Activated T-cell treated with anti-CD3 and anti-CD28 coated beads, Interleukin-2, amount 50 U/mL, for 24 hours (primary cell): ENCODE results near the gene INPP5E.
A peak's percentile ranks its signal among the peaks of the same experiment; 100 is the strongest.
"Not testable (repeated sequence)": the region's sequence is repeated elsewhere in the genome, so short reads cannot be mapped to it uniquely, and the experiment has no call there.

Experiments
- DNase-seq: peaks from one replicate; pipeline ENCODE4 v3.0.0-alpha.2; 2020
- H3K27ac Mint-ChIP-seq: 2 replicates; pipeline ENCODE4 v1.8.0; 2020; ENCODE audit warnings: mild to moderate bottlenecking, mixed read lengths
- H3K27me3 Mint-ChIP-seq: 2 replicates; pipeline ENCODE4 v1.8.0; 2020; ENCODE audit warnings: mixed read lengths
- H3K36me3 Mint-ChIP-seq: 2 replicates; pipeline ENCODE4 v1.8.0; 2020; ENCODE audit warnings: low read depth, mixed read lengths
- H3K4me1 Mint-ChIP-seq: 2 replicates; pipeline ENCODE4 v1.8.0; 2020; ENCODE audit warnings: low read depth, mixed read lengths
- H3K4me3 Mint-ChIP-seq: 2 replicates; pipeline ENCODE4 v1.8.0; 2020; ENCODE audit warnings: mild to moderate bottlenecking, moderate library complexity, mixed read lengths
- H3K9me3 Mint-ChIP-seq: 2 replicates; pipeline ENCODE4 v1.8.0; 2020; ENCODE audit warnings: mixed read lengths

INPP5E gene

GRCh38 chr9:136416427-136416826 is 23.2 kb downstream of the INPP5E start:
- Mint-ChIP-seq H3K9me3 (no peaks in the 10 kb centered on the region), H3K36me3 (peaks cover 97% of the 10 kb centered on the region), H3K4me3 (no peak overlapping the region), H3K27me3 (no peaks in the 10 kb centered on the region), H3K27ac (no peak overlapping the region), H3K4me1 (peaks cover 16% of the 10 kb centered on the region)
- no peak for DNase-seq

- H3K4me3 Mint-ChIP-seq: no peak overlapping the region
Observed at GRCh38 chr9:136412962-136413361, 26.7 kb downstream of the INPP5E start.

GRCh38 chr9:136411378-136411777 is 28.3 kb downstream of the INPP5E start:
- DNase-seq: no peak
- Mint-ChIP-seq H3K4me3 (peak overlapping the region; percentile 96), H3K36me3 (peaks cover 92% of the 10 kb centered on the region), H3K9me3 (no peaks in the 10 kb centered on the region), H3K4me1 (peaks cover 51% of the 10 kb centered on the region), H3K27me3 (no peaks in the 10 kb centered on the region), H3K27ac (peak overlapping the region; percentile 96)

More at GRCh38 chr9:136412962-136413361, 26.7 kb downstream of the INPP5E start:
- peaks cover 94% of the 10 kb centered on the region for H3K36me3 Mint-ChIP-seq
- H3K27me3 Mint-ChIP-seq: no peaks in the 10 kb centered on the region
- H3K9me3 Mint-ChIP-seq: no peaks in the 10 kb centered on the region
- H3K4me1 Mint-ChIP-seq: peaks cover 41% of the 10 kb centered on the region
- DNase-seq: no peak
- peak overlapping the region; percentile 68 for H3K27ac Mint-ChIP-seq

DNA sequence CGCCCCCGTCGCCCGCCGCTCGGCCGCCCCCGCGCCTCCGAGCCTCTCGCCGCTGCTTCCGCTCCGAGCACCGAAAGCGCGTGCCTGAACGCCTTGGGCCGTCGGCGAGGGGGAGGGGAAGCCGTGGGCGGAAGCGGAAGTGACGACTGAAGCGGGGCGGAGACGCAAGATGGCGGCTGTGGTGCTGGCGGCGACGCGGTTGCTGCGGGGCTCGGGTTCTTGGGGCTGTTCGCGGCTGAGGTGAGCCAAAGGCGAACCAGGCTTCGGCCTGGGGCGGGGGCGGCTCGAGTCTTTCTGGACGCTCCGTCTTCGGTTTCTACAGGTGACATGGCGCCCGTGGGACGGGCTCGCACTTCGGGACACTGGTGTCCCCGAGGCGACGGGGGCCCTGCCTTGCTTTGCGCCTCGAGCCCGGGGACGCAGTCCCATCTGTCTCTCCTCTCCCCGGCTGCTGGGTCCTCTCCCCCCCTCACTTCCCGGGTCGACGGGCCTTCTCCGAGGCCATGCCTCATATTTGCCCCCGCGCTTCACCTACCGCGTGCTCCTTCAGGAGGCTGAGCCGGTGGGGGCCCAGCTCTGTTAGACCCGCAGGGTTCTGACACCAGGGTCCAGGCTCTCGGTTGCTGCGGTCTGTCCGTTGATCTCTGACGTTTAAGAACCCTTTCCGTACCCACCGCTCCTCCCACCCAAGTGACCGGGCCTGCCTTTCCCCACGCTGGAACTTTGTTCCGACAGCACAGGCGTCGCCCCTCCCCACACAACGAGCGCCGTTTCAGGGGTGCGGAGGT is 29.0 kb downstream of the INPP5E start, which contains the start of the genes ENTR1 and PMPCA:
Gene ENTR1, minus strand, starts transcription at position 115 of the 788 bp plus-strand sequence. CDS start 217 bp downstream, outside the sequence.
Gene PMPCA, plus strand, starts transcription at position 159 of the 788 bp plus-strand sequence. Its CDS starts 11 bp downstream, at position 170.
- Mint-ChIP-seq H3K27ac (peak within 1 kb of the TSS; percentile 97), H3K4me3 (peak within 1 kb of the TSS; percentile 96), H3K9me3 (no peaks in the 10 kb centered on the region), H3K4me1 (peaks cover 54% of the 10 kb centered on the region), H3K36me3 (peaks cover 90% of the 10 kb centered on the region), H3K27me3 (no peaks in the 10 kb centered on the region)
- peak; percentile 99 for DNase-seq

- Mint-ChIP-seq H3K4me1 (peaks cover 63% of the 10 kb centered on the region), H3K36me3 (peaks cover 90% of the 10 kb centered on the region), H3K4me3 (peak overlapping the region; percentile 96), H3K27me3 (no peaks in the 10 kb centered on the region), H3K9me3 (no peaks in the 10 kb centered on the region), H3K27ac (peak overlapping the region; percentile 97)
- DNase-seq: peak; percentile 76
Observed at GRCh38 chr9:136409557-136410455, 29.8 kb downstream of the INPP5E start.

DNA sequence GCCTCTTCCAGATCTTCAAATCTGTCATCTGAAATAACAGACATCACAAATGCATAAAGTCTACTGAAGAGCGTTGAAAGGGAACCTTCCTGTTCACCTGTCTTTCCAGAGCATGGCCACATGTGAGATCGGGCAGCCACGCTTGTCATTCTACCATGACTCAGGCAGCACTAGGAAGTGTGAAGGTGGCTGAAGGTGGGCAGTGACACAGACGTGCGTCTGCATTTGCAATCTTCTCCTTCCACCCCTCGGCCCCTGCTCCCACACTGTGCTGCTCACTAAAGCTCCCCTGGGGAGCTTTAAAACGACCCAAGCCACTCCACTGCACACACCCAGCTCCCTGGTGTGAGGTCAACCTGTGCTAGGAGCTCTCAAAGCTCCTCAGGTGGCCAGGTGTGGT is 31.7 kb downstream of the INPP5E start:
- Mint-ChIP-seq H3K4me3 (peak overlapping the region; percentile 27), H3K27ac (peak overlapping the region; percentile 80), H3K36me3 (peaks cover 87% of the 10 kb centered on the region), H3K27me3 (no peaks in the 10 kb centered on the region), H3K4me1 (peaks cover 76% of the 10 kb centered on the region), H3K9me3 (no peaks in the 10 kb centered on the region)
- DNase-seq: no peak

- not testable (repeated sequence) for H3K27me3 Mint-ChIP-seq, H3K4me3 Mint-ChIP-seq, H3K9me3 Mint-ChIP-seq, DNase-seq
- Mint-ChIP-seq H3K27ac (peak overlapping the region; percentile 22), H3K36me3 (peaks cover 87% of the 10 kb centered on the region), H3K4me1 (peaks cover 75% of the 10 kb centered on the region)
Observed at GRCh38 chr9:136407061-136407460, 32.6 kb downstream of the INPP5E start.

DNA sequence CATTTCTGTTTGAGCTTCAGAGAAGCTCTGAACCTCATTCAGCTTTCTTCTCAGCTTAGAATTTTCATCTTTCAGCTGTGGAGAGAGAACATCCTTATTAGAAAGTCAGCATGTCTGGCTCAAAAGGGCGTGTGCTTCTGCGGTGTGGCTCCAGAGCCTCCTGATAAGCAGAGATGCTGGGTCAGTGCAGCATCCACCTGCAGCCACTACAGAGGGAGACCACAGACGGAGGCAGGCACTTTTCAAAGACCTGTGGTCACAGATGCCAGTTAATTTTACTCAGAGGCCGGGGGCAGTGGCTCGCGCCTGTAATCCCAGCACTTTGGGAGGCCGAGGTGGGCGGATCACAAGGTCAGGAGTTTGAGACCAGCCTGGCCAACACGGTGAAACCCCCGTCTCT is 33.7 kb downstream of the INPP5E start:
- peaks cover 87% of the 10 kb centered on the region for H3K36me3 Mint-ChIP-seq

DNA sequence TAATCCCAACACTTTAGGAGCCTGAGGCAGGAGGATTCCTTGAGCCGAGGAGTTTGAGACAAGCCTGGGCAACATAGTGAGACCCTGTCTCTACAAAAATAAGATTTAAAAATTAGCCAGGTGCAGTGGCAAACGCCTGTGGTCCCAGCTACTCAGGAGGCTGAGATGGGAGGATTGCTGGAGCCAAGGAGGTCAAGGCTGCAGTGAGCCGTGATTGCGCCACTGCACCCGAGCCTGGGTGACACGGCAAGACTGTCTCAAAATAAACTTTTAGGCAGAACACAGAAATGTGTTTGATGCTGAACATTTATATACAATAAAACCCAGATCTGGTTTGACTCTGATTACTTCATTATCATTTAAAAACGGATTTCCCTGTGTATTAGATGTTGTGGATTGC is 34.2 kb downstream of the INPP5E start:
- Mint-ChIP-seq H3K9me3 (no peaks in the 10 kb centered on the region), H3K27ac (peak overlapping the region; percentile 96), H3K27me3 (no peaks in the 10 kb centered on the region), H3K36me3 (peaks cover 84% of the 10 kb centered on the region), H3K4me3 (no peak overlapping the region), H3K4me1 (peaks cover 76% of the 10 kb centered on the region)
- DNase-seq: no peak

More for the DNA sequence above, 33.7 kb downstream of the INPP5E start:
- Mint-ChIP-seq H3K4me1 (peaks cover 72% of the 10 kb centered on the region), H3K27ac (peak overlapping the region; percentile 96)
- not testable (repeated sequence) for H3K9me3 Mint-ChIP-seq, DNase-seq, H3K4me3 Mint-ChIP-seq, H3K27me3 Mint-ChIP-seq

DNA sequence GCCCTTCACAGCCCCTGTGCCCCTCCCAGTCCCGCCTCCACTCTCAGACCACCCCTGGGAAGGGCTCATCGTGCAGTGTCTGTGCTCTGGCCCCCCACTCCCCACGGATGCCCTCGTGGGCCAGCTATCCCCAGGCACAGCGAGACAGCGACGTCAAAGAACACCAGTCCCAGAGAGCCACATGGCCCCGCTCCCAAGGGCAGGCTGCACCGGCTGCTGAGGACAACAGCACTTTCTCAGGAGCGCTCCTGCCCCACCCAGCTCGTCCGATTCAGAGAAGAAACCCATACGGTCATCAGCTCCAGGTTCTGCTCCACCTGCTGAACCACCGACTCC is 34.9 kb downstream of the INPP5E start:
- peak overlapping the region; percentile 70 for H3K4me3 Mint-ChIP-seq
- peaks cover 77% of the 10 kb centered on the region for H3K4me1 Mint-ChIP-seq
- no peak for DNase-seq
- peaks cover 81% of the 10 kb centered on the region for H3K36me3 Mint-ChIP-seq
- H3K27me3 Mint-ChIP-seq: no peaks in the 10 kb centered on the region
- no peaks in the 10 kb centered on the region for H3K9me3 Mint-ChIP-seq
- peak overlapping the region; percentile 96 for H3K27ac Mint-ChIP-seq

DNA sequence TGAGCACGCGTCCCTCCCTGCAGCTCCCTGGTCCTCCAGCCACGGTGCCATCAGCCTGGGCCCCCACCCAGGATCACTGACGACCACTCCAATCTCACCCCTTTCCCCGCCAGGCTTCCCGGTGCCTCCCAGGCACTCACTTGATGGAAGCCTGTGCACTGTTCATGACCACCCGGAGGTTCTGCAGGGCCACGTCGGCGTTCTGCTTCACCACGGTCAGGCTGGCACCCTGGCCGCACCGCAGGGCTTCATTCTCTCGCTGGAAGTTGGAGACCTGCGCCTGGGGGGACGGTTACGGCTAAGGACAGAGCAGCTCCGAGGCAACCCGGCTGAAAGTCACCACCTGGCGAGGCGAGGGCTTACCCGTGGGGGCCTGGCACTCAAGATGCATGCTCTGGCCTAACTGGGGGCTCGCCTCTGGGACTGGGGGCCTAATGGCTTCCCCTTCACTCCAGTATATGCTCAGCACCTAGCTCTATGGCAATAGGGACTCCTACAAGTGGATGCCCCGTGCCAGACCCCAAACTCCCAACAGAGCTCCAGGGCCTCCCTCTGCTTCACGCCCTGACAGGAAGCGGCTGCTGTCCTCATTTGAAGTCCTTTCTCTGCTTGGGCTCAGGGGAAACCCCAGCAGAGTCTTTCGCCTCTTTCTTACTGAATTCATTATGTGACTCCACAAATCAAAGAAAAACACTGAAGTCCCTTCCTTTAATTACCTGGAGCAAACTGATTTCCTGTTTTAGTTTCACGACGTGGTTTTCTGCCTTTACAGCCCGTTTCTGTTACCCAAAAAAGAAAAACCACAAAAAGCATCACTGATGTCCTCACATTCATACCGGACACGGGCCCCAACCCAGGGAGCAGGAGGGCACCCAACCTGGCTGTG is 35.5 kb downstream of the INPP5E start:
- Mint-ChIP-seq H3K27ac (peak overlapping the region; percentile 96), H3K4me3 (peak overlapping the region; percentile 70), H3K4me1 (peaks cover 73% of the 10 kb centered on the region), H3K9me3 (no peaks in the 10 kb centered on the region), H3K36me3 (peaks cover 78% of the 10 kb centered on the region), H3K27me3 (no peaks in the 10 kb centered on the region)
- DNase-seq: peak; percentile 62

GRCh38 chr9:136403538-136403914 is 36.1 kb downstream of the INPP5E start:
- H3K27ac Mint-ChIP-seq: peak overlapping the region; percentile 96

GRCh38 chr9:136402067-136402466 is 37.6 kb downstream of the INPP5E start:
- peaks cover 71% of the 10 kb centered on the region for H3K4me1 Mint-ChIP-seq
- H3K27ac Mint-ChIP-seq: peak overlapping the region; percentile 85
- H3K36me3 Mint-ChIP-seq: peaks cover 77% of the 10 kb centered on the region

More at GRCh38 chr9:136403538-136403914, 36.1 kb downstream of the INPP5E start:
- H3K36me3 Mint-ChIP-seq: peaks cover 78% of the 10 kb centered on the region
- no peaks in the 10 kb centered on the region for H3K27me3 Mint-ChIP-seq
- peak overlapping the region; percentile 70 for H3K4me3 Mint-ChIP-seq
- peaks cover 73% of the 10 kb centered on the region for H3K4me1 Mint-ChIP-seq
- no peaks in the 10 kb centered on the region for H3K9me3 Mint-ChIP-seq
- DNase-seq: peak; percentile 78

More at GRCh38 chr9:136402067-136402466, 37.6 kb downstream of the INPP5E start:
- Mint-ChIP-seq H3K27me3 (no peaks in the 10 kb centered on the region), H3K4me3 (peak overlapping the region; percentile 31), H3K9me3 (no peaks in the 10 kb centered on the region)
- DNase-seq: no peak
